ENCODE measurements around the gene BCAS3. TPM values are rescaled to one million over a fixed set of nuclear protein-coding genes. Genes with fewer than 3 reads are reported as not detected.

The BCAS3 gene
- total RNA-seq, 4 donors from 2014 or later, result 13.0 to 27.8 (median 20.7) TPM

GRCh38 chr17:61400717-61401388 is 723.2 kb downstream of the BCAS3 start:
- no peak for TF ChIP-seq POLR2A (IDR thresholded peaks at IDR 0.05)
- TF ChIP-seq CTCF (IDR thresholded peaks at IDR 0.05), result no peak
- DNase-seq, result no peak
- intact Hi-C loops (cut with DNase I), result no loop called here
- Histone ChIP-seq H3K27ac (peak overlapping the region; percentile 79 to 92 (median 88)), H3K36me3 (peaks cover 0 to 14% (median 0%) of the 10 kb centered on the region in 3 donors), H3K27me3 (peaks cover 52 to 100% (median 60%) of the 10 kb centered on the region in 4 donors), H3K9me3 (no peaks in the 10 kb centered on the region), H3K4me3 (peak overlapping the region; percentile 38 to 81 (median 53)), H3K4me1 (peaks cover 55 to 96% (median 61%) of the 10 kb centered on the region in 3 donors)
- WGBS, 2 donors, result 2 to 12% methylated on average over 18 to 38 of the region's 45 CpGs

DNA sequence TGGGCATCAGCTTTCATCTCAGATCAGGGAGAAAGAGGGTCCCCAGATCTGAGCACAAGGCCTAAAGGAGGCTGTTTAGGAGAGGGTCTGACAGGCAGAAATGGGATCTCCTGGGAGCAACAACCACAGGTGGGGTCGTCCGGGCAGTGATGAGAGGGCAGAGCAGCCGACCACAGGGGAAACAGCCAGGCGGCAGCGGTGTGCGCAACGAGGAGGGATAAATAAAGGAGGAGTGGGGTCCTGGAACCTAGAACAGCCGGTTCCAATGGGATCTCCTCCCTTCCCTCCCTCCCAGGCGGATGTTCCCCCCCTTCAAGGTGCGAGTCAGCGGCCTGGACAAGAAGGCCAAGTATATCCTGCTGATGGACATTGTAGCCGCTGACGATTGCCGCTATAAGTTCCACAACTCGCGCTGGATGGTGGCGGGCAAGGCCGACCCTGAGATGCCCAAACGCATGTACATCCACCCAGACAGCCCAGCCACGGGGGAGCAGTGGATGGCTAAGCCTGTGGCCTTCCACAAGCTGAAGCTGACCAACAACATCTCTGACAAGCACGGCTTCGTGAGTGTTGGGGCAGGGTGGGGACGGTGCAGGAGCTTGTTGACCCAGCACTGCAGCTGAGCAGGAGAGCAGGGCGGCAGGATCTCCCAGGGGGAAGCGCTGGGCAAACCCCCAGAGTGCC is 723.9 kb downstream of the BCAS3 start:
- Histone ChIP-seq H3K27me3 (peaks cover 45 to 100% (median 53%) of the 10 kb centered on the region in 4 donors), H3K4me1 (peaks cover 49 to 96% (median 54%) of the 10 kb centered on the region in 3 donors), H3K9me3 (no peaks in the 10 kb centered on the region), H3K27ac (peak overlapping the region; percentile 79 to 92 (median 88)), H3K36me3 (peaks cover 0 to 14% (median 0%) of the 10 kb centered on the region in 3 donors), H3K4me3 (peak overlapping the region; percentile 38 to 81 (median 53))
- DNase-seq, result no peak
- intact Hi-C loops (cut with DNase I), result no loop called here
- 24 to 32% methylated on average over 6 to 24 of the region's 25 CpGs for WGBS, 2 donors
- TF ChIP-seq POLR2A (IDR thresholded peaks at IDR 0.05) (no peak), CTCF (IDR thresholded peaks at IDR 0.05) (no peak)

DNA sequence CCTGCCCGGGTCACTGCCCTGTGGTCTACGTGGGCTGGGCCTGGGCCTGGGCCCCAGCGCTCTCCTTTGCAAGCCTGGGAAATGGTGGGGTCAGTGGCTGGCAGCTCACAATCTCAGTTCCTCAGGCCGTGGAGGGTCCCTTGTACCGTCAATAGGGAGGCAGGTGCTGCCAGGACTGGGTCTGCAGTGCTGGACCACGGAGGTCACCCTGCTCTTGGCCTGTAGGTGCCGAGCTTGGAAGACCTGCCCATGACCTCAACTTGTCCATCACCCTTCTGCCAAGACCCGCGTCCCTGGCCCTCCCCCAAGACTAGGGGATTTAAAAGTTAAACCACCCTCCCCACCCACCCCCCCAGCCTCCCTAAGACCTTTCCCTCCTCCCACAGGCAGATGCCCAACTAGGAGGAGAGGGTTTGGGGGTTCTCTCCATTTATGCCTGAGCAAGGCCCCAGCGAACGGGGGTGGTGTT is 724.5 kb downstream of the BCAS3 start:
- Histone ChIP-seq H3K36me3 (peaks cover 0 to 14% (median 0%) of the 10 kb centered on the region in 3 donors), H3K27ac (peak overlapping the region; percentile 79 to 92 (median 88)), H3K4me1 (peaks cover 47 to 95% (median 48%) of the 10 kb centered on the region in 3 donors), H3K27me3 (peaks cover 41 to 100% (median 48%) of the 10 kb centered on the region in 4 donors), H3K9me3 (no peaks in the 10 kb centered on the region), H3K4me3 (peak overlapping the region; percentile 38 to 81 (median 53))
- WGBS, 2 donors, result 5 to 31% methylated on average over 2 to 3 of the region's 11 CpGs
- no peak for DNase-seq
- TF ChIP-seq CTCF (IDR thresholded peaks at IDR 0.05) (no peak), POLR2A (IDR thresholded peaks at IDR 0.05) (no peak)
- intact Hi-C loops (cut with DNase I), result no loop called here

- H3K36me3 ChIP-seq, result peaks cover 0 to 14% (median 0%) of the 10 kb centered on the region in 3 donors
- H3K4me3 ChIP-seq, result peak overlapping the region; percentile 38 to 81 (median 53)
- WGBS, 2 donors, result 13 to 18% methylated on average over 28 to 42 of the region's 55 CpGs
- H3K27me3 ChIP-seq, result peaks cover 33 to 100% (median 43%) of the 10 kb centered on the region in 4 donors
- peak overlapping the region; percentile 79 to 91 (median 84) for H3K27ac ChIP-seq
- peaks cover 39 to 94% (median 41%) of the 10 kb centered on the region in 3 donors for H3K4me1 ChIP-seq
- DNase-seq, result no peak
- TF ChIP-seq CTCF (IDR thresholded peaks at IDR 0.05) (no peak), POLR2A (IDR thresholded peaks at IDR 0.05) (no peak)
- no peaks in the 10 kb centered on the region for H3K9me3 ChIP-seq
- intact Hi-C loops (cut with DNase I), result no loop called here
These were observed 725.5 kb downstream of the BCAS3 start for GRCh38 chr17:61402978-61403800.
